HepG2 (cell line): ENCODE measurements around the gene AP5B1. TPM values are rescaled to one million over a fixed set of nuclear protein-coding genes. Genes with fewer than 3 reads are reported as not detected.
A peak's percentile ranks its signal among the peaks of the same experiment; 100 is the strongest.

ENCODE experiments used
- ATAC-seq: fragments of 200-7000 bp; cut with Tn5 transposase; 3 replicates; pipeline ENCODE4 v1.9.1; 2020; ENCODE audit warnings: mild to moderate bottlenecking, moderate library complexity
- BruUV-seq: library from RNA; stranded (reverse); fragments of 400-500 nt; replicated peaks from 2 replicates; lab custom pipeline; 2021; lab: Mats Ljungman, UMichigan
- CTCF ChIA-PET: fragments of 300-600 bp; formaldehyde crosslinking; extraction: SDS; loops from one replicate; lab custom pipeline; 2021; ENCODE audit warnings: low total read pairs, inconsistent platforms, low intra/inter-chr PET ratio; lab: Yijun Ruan, JAX
- POLR2A ChIA-PET: fragments of 350-600 bp; sonication (Branson Sonifier 250); formaldehyde crosslinking; loops from one replicate; lab custom pipeline; 2020; ENCODE audit warnings: antibody characterized with exemption, inconsistent platforms; lab: Yijun Ruan, JAX
- DNase-seq: peaks from one replicate; pipeline ENCODE4 v3.0.0-alpha.2; 2015; ENCODE audit warnings: low spot score
- FAIRE-seq: peaks from 3 replicates; lab custom pipeline; 2011; peaks lifted over from hg19 to GRCh38; lab: Jason Lieb, UNC
- H2AFZ ChIP-seq: one replicate; pipeline ENCODE4 v1.6.1; 2011; ENCODE audit warnings: low read length, inconsistent platforms
- H3K27ac ChIP-seq: fragments of 300-600 bp; 3 replicates; pipeline ENCODE4 v1.8.0; 2011; ENCODE audit warnings: mixed run types, mild to moderate bottlenecking, mixed read lengths, low read length, inconsistent platforms; ENCODE audit not compliant: insufficient read depth; ENCODE audit errors: extremely low read length
- H3K27me3 ChIP-seq, 2 experiments: fragments of 200-600 bp in 1 of 2; 2 replicates in 1 of 2; 3 replicates in 1 of 2; pipeline versions ENCODE4 v1.6.0 to v1.8.0; 2011; ENCODE audit warnings: low read length in 2 of 2, mild to moderate bottlenecking in 2 of 2, moderate library complexity in 2 of 2, inconsistent platforms in 1 of 2; ENCODE audit not compliant: insufficient read depth in 2 of 2, control insufficient read depth in 1 of 2
- H3K36me3 ChIP-seq, 2 experiments: fragments of 200-600 bp in 1 of 2; replicated peaks in 1 of 2; 2 replicates in 1 of 2; 3 replicates in 1 of 2; pipeline versions ENCODE4 v1.5.1 to v1.8.0; 2011; ENCODE audit warnings: low read length in 2 of 2, inconsistent platforms in 1 of 2; ENCODE audit not compliant: insufficient read depth in 2 of 2, control insufficient read depth in 1 of 2
- H3K4me1 ChIP-seq: 2 replicates; pipeline ENCODE4 v1.5.1; 2012; ENCODE audit warnings: low read length, inconsistent platforms; ENCODE audit not compliant: insufficient read depth
- H3K4me2 ChIP-seq: 2 replicates; pipeline ENCODE4 v1.6.0; 2011; ENCODE audit warnings: low read depth, low read length, inconsistent platforms
- H3K4me3 ChIP-seq, 3 experiments: fragments of 200-600 bp in 1 of 3; sonication (generic), shearing (Covaris generic) in 1 of 3; replicated peaks in 1 of 3; 2 replicates each; pipeline ENCODE4 v1.5.1; 2011 to 2016; ENCODE audit warnings: low read length in 3 of 3, inconsistent platforms in 2 of 3, low read depth in 2 of 3, mild to moderate bottlenecking in 2 of 3, control low read depth in 1 of 3, mixed read lengths in 1 of 3; ENCODE audit not compliant: insufficient read depth in 1 of 3
- H3K79me2 ChIP-seq: one replicate; pipeline ENCODE4 v1.6.1; 2011; ENCODE audit warnings: low read length, inconsistent platforms; ENCODE audit not compliant: insufficient read depth
- H3K9ac ChIP-seq: 2 replicates; pipeline ENCODE4 v1.6.0; 2011; ENCODE audit warnings: mild to moderate bottlenecking, low read depth, low read length, inconsistent platforms; ENCODE audit not compliant: insufficient read depth
- H3K9me3 ChIP-seq: 2 replicates; pipeline ENCODE4 v1.5.1; 2012; ENCODE audit warnings: mild to moderate bottlenecking, low read length
- H4K20me1 ChIP-seq: 2 replicates; pipeline ENCODE4 v1.6.0; 2011; ENCODE audit warnings: inconsistent platforms, mild to moderate bottlenecking, low read length, moderate library complexity; ENCODE audit not compliant: insufficient read depth
- EZH2 ChIP-seq: conservative IDR thresholded peaks from 2 replicates; pipeline ENCODE4 v1.6.1; 2012; ENCODE audit warnings: mild to moderate bottlenecking, low read depth, low read length, moderate library complexity
- HNF1B ChIP-seq: sonication (generic); formaldehyde crosslinking; IDR thresholded peaks from 2 replicates; pipeline ENCODE4 v1.5.1; 2020; ENCODE audit warnings: mild to moderate bottlenecking, moderate library complexity, missing genetic modification reagents
- HOMEZ ChIP-seq: IDR thresholded peaks from 2 replicates; pipeline ENCODE4 v1.6.1; 2016; ENCODE audit warnings: low read depth
- MIXL1 ChIP-seq: IDR thresholded peaks from 2 replicates; pipeline ENCODE4 v1.6.1; 2016
- NR2F6 ChIP-seq, 2 experiments: IDR thresholded peaks; 2 replicates each; pipeline ENCODE4 v1.6.1; 2016; ENCODE audit warnings: antibody characterized with exemption in 1 of 2, mild to moderate bottlenecking in 1 of 2
- PAXIP1 ChIP-seq: sonication (generic); formaldehyde crosslinking; conservative IDR thresholded peaks from 2 replicates; pipeline ENCODE4 v1.4.0; 2020; ENCODE audit warnings: mild to moderate bottlenecking, missing genetic modification reagents, moderate library complexity
- SALL1 ChIP-seq: sonication (generic); formaldehyde crosslinking; IDR thresholded peaks from 2 replicates; pipeline ENCODE4 v1.8.0; 2022; ENCODE audit warnings: mild to moderate bottlenecking, missing genetic modification reagents
- SP4 ChIP-seq: sonication (generic); formaldehyde crosslinking; IDR thresholded peaks from 2 replicates; pipeline ENCODE4 v1.8.1; 2023; ENCODE audit warnings: mild to moderate bottlenecking, missing genetic modification reagents
- ZFP91 ChIP-seq: sonication (generic); formaldehyde crosslinking; IDR thresholded peaks from 2 replicates; pipeline ENCODE4 v1.9.0; 2022; ENCODE audit warnings: missing genetic modification reagents, mild to moderate bottlenecking, borderline replicate concordance
- ZFX ChIP-seq: sonication (generic); formaldehyde crosslinking; IDR thresholded peaks from 2 replicates; pipeline ENCODE4 v1.4.0; 2020; ENCODE audit warnings: mild to moderate bottlenecking, low read depth, missing genetic modification reagents, moderate library complexity
- ZNF777 ChIP-seq: sonication (generic); formaldehyde crosslinking; IDR thresholded peaks from 2 replicates; pipeline ENCODE4 v1.4.0; 2020; ENCODE audit warnings: missing genetic modification reagents
- ZNF781 ChIP-seq: sonication (generic); formaldehyde crosslinking; IDR thresholded peaks from 2 replicates; pipeline ENCODE4 v1.5.1; 2020; ENCODE audit warnings: borderline replicate concordance, mild to moderate bottlenecking, missing genetic modification reagents; ENCODE audit errors: not compliant biosample characterization
- ZSCAN22 ChIP-seq: sonication (generic); formaldehyde crosslinking; IDR thresholded peaks from 2 replicates; pipeline ENCODE4 v1.4.0; 2020; ENCODE audit warnings: mild to moderate bottlenecking, missing genetic modification reagents
- WGBS: methylation state at CpG from one replicate; pipeline ENCODE4 v1.1.6; 2017; ENCODE audit warnings: low lambda C conversion rate; 5-methylcytosine and 5-hydroxymethylcytosine counted together
- in situ Hi-C: cut with HindIII; loops from 2 replicates; pipeline ENCODE4 v1.10.0; 2017; ENCODE audit warnings: low pct_unique_long_range_greater_than_20kb; ENCODE audit not compliant: extremely low pct_ligation_motif_present
- intact Hi-C: fragments of 100-400 bp; cut with micrococcal nuclease; formaldehyde crosslinking; loops from one replicate; pipeline ENCODE4 v1.10.0; 2022; ENCODE audit not compliant: unreplicated experiment
- polyA plus RNA-seq, 8 experiments: library from polyadenylated mRNA; depleted of rRNA in 3 of 8; stranded (reverse) in 7 of 8; unstranded in 1 of 8; fragments of >200 nt; fragmentation: Illumina TruSeq in 4 of 8; extraction: Trizol in 4 of 8; gene quantifications; 2 replicates each; pipeline versions ENCODE4 v1.2.1 to v1.2.3, GENCODE V29; 2011 to 2016; ENCODE audit warnings: low read depth in 4 of 8, missing spikeins in 1 of 8, mixed read lengths in 1 of 8; ENCODE audit not compliant: insufficient read depth in 1 of 8
- total RNA-seq, 5 experiments: library from RNA; depleted of rRNA; stranded (reverse); fragments of >200 nt; fragmentation: Illumina TruSeq; extraction: Trizol; gene quantifications; 2 replicates each; pipeline ENCODE4 v1.2.3, GENCODE V29; 2016; ENCODE audit warnings: low read depth in 1 of 5

AP5B1 gene
- total and polyA plus RNA-seq, 2 of the 13 experiments (the other 11 are each of a cell fraction or from before 2014, with no cell fraction given) = 1.7 to 4.4 TPM

GRCh38 chr11:65787649-65788622 lies 7.2 kb upstream of the AP5B1 start:
- peak overlapping the region; percentile 71 for H3K4me2 ChIP-seq
- FAIRE-seq (no peak), ATAC-seq (no peak), DNase-seq (no peak)
- in situ Hi-C loops = no loop called here
- ChIA-PET CTCF (no interaction called here), POLR2A (interaction anchor here (1.1 to 1.3 kb wide), 2 partner anchors 11 to 70 kb away, joined by 3 read pairs; partner anchors contain the start of gene CFL1)
- H4K20me1 ChIP-seq = no peaks in the 10 kb centered on the region
- no TSS peak for BruUV-seq
- peaks cover 28 to 83% of the 10 kb centered on the region in 2 experiments for H3K27me3 ChIP-seq
- no peak overlapping the region for H2AFZ ChIP-seq
- H3K4me1 ChIP-seq = peaks cover 48% of the 10 kb centered on the region
- intact Hi-C loops = no loop called here
- H3K27ac ChIP-seq = no peak overlapping the region
- H3K9ac ChIP-seq = no peak overlapping the region
- H3K36me3 ChIP-seq = no peaks in the 10 kb centered on the region
- peak overlapping the region in 2 of 3 experiments; percentile 40 to 61; a peak in 3 of 6 replicates for H3K4me3 ChIP-seq
- no peaks in the 10 kb centered on the region for H3K9me3 ChIP-seq
- no peaks in the 10 kb centered on the region for H3K79me2 ChIP-seq
- 18% methylated on average over 27 of the region's 64 CpGs for WGBS
- TF ChIP-seq MIXL1 (CRISPR knock-in tag) (0 out of 2 replicates have a peak, but pooled peaks have one; percentile 53), EZH2 (peak; percentile 86; the same call in 1 of the 2 replicates), HNF1B (0 out of 2 replicates have a peak, but pooled peaks have one; percentile 17), ZFP91 (CRISPR knock-in tag) (peak; percentile 38; the same call in 1 of the 2 replicates), ZFX (CRISPR knock-in tag) (0 out of 2 replicates have a peak, but pooled peaks have one; percentile 17), ZNF777 (CRISPR knock-in tag) (peak; percentile 5; the same call in 1 of the 2 replicates), NR2F6 (IDR thresholded peaks at IDR 0.05) (no peak), NR2F6 (CRISPR knock-in tag; IDR thresholded peaks at IDR 0.05) (0 out of 2 replicates have a peak, but pooled peaks have one; percentile 10), SP4 (0 out of 2 replicates have a peak, but pooled peaks have one; percentile 39), ZNF781 (CRISPR knock-in tag) (no peak), PAXIP1 (CRISPR knock-in tag) (peak; percentile 64; the same call in 1 of the 2 replicates), HOMEZ (CRISPR knock-in tag) (no peak), SALL1 (peak; percentile 29; the same call in 1 of the 2 replicates), ZSCAN22 (CRISPR knock-in tag) (no peak)
